Endothelial cell (in vitro differentiated cells): ENCODE measurements around the gene WSCD1. TPM values are rescaled to one million over a fixed set of nuclear protein-coding genes. Genes with fewer than 3 reads are reported as not detected.

Experiments used
- DNase-seq: peaks from one replicate; pipeline ENCODE4 v3.0.0; 2021; ENCODE audit warnings: low spot score
- H3K27ac Mint-ChIP-seq: one replicate; pipeline ENCODE4 v1.8.0; 2021; ENCODE audit warnings: mixed read lengths, inconsistent platforms; ENCODE audit not compliant: unreplicated experiment
- H3K27me3 Mint-ChIP-seq: one replicate; pipeline ENCODE4 v1.8.0; 2021; ENCODE audit warnings: mild to moderate bottlenecking, moderate library complexity, mixed read lengths, inconsistent platforms; ENCODE audit not compliant: unreplicated experiment
- H3K36me3 Mint-ChIP-seq: one replicate; pipeline ENCODE4 v1.8.0; 2021; ENCODE audit warnings: mild to moderate bottlenecking, low read depth, mixed read lengths, inconsistent platforms; ENCODE audit not compliant: unreplicated experiment
- H3K4me1 Mint-ChIP-seq: one replicate; pipeline ENCODE4 v1.8.0; 2021; ENCODE audit warnings: mild to moderate bottlenecking, mixed read lengths, inconsistent platforms; ENCODE audit not compliant: unreplicated experiment
- H3K4me3 Mint-ChIP-seq: one replicate; pipeline ENCODE4 v1.8.0; 2021; ENCODE audit warnings: mild to moderate bottlenecking, mixed read lengths, inconsistent platforms; ENCODE audit not compliant: unreplicated experiment
- H3K9me3 Mint-ChIP-seq: one replicate; pipeline ENCODE4 v1.8.0; 2021; ENCODE audit warnings: mixed read lengths, inconsistent platforms; ENCODE audit not compliant: unreplicated experiment
- total RNA-seq: library from RNA; stranded (reverse); fragmentation: NEBNext Ultra II Directional; extraction: Animal tissue kit (Norgen Biotek cat#: 25700); gene quantifications from one replicate; pipeline ENCODE4 v1.2.1, GENCODE V29; 2021; ENCODE audit not compliant: unreplicated experiment
- TF ChIP-seq, protein P1 (sequence below): fragments of 200-600 bp; sonication (generic); IDR thresholded peaks from one replicate; pipeline ENCODE4 v1.5.0; 2021; ENCODE audit warnings: antibody characterized with exemption; ENCODE audit not compliant: unreplicated experiment

WSCD1 gene
- total RNA-seq, 1 donor from 2014 or later: 43.9 TPM

GRCh38 chr17:6080711-6081430 lies 10.7 kb downstream of the WSCD1 start:
- H3K27me3 Mint-ChIP-seq: peaks cover 2% of the 10 kb centered on the region
- no peak overlapping the region for H3K27ac Mint-ChIP-seq
- H3K4me3 Mint-ChIP-seq: no peak overlapping the region
- peaks cover 7% of the 10 kb centered on the region for H3K4me1 Mint-ChIP-seq
- H3K9me3 Mint-ChIP-seq: no peaks in the 10 kb centered on the region
- H3K36me3 Mint-ChIP-seq: peaks cover 9% of the 10 kb centered on the region
- TF ChIP-seq, protein P1, sequence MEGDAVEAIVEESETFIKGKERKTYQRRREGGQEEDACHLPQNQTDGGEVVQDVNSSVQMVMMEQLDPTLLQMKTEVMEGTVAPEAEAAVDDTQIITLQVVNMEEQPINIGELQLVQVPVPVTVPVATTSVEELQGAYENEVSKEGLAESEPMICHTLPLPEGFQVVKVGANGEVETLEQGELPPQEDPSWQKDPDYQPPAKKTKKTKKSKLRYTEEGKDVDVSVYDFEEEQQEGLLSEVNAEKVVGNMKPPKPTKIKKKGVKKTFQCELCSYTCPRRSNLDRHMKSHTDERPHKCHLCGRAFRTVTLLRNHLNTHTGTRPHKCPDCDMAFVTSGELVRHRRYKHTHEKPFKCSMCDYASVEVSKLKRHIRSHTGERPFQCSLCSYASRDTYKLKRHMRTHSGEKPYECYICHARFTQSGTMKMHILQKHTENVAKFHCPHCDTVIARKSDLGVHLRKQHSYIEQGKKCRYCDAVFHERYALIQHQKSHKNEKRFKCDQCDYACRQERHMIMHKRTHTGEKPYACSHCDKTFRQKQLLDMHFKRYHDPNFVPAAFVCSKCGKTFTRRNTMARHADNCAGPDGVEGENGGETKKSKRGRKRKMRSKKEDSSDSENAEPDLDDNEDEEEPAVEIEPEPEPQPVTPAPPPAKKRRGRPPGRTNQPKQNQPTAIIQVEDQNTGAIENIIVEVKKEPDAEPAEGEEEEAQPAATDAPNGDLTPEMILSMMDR: no peak
- no peak for DNase-seq

- Mint-ChIP-seq H3K36me3 (peaks cover 10% of the 10 kb centered on the region), H3K27me3 (peaks cover 3% of the 10 kb centered on the region), H3K27ac (no peak overlapping the region), H3K4me3 (no peak overlapping the region), H3K9me3 (no peaks in the 10 kb centered on the region), H3K4me1 (peaks cover 7% of the 10 kb centered on the region)
- TF ChIP-seq, protein P1: no peak
- DNase-seq: no peak
Observed at GRCh38 chr17:6082335-6082734, 12.2 kb downstream of the WSCD1 start.

- no peak for DNase-seq
- Mint-ChIP-seq H3K27ac (no peak overlapping the region), H3K4me3 (no peak overlapping the region)
Observed at GRCh38 chr17:6084311-6085161, 14.4 kb downstream of the WSCD1 start.

DNA sequence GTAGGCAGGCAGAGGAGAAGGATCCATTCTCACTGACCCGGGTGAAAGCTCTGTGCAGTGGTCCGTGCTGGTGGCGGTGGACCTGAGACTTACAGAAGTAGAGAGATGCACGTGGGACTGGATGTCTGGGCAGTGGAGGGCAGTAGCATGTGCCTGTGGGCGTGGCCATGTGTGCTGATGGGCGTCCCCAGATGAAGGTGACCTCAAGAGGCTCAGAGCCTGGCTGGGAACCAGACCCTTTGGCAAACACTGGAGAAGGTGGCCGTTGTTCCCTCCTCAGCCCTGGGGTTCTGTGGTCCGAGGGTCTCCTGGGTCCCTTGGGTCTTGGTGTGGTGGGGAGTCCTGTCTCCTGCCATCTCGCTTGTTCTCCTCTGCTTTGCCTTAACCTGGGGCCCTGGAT lies 15.6 kb downstream of the WSCD1 start:
- H3K27ac Mint-ChIP-seq: no peak overlapping the region
- peaks cover 2% of the 10 kb centered on the region for H3K27me3 Mint-ChIP-seq
- no peak for DNase-seq
- no peaks in the 10 kb centered on the region for H3K9me3 Mint-ChIP-seq
- H3K4me1 Mint-ChIP-seq: no peaks in the 10 kb centered on the region
- no peak overlapping the region for H3K4me3 Mint-ChIP-seq
- TF ChIP-seq, protein P1: no peak
- H3K36me3 Mint-ChIP-seq: peaks cover 8% of the 10 kb centered on the region

More at GRCh38 chr17:6084311-6085161, 14.4 kb downstream of the WSCD1 start:
- Mint-ChIP-seq H3K9me3 (no peaks in the 10 kb centered on the region), H3K4me1 (no peaks in the 10 kb centered on the region), H3K27me3 (peaks cover 2% of the 10 kb centered on the region), H3K36me3 (peaks cover 8% of the 10 kb centered on the region)
- TF ChIP-seq, protein P1: no peak
